HG03280 (cell line): ENCODE data around the gene PDE4D.
"Not testable (repeated sequence)": the region's sequence is repeated elsewhere in the genome, so short reads cannot be mapped to it uniquely, and the experiment has no call there.

Experiments
- ATAC-seq: cut with Tn5 transposase; IDR thresholded peaks from one replicate; pipeline ENCODE4 v1.9.1; 2021; ENCODE audit warnings: mild to moderate bottlenecking, moderate library complexity; ENCODE audit not compliant: unreplicated experiment

The PDE4D gene

DNA sequence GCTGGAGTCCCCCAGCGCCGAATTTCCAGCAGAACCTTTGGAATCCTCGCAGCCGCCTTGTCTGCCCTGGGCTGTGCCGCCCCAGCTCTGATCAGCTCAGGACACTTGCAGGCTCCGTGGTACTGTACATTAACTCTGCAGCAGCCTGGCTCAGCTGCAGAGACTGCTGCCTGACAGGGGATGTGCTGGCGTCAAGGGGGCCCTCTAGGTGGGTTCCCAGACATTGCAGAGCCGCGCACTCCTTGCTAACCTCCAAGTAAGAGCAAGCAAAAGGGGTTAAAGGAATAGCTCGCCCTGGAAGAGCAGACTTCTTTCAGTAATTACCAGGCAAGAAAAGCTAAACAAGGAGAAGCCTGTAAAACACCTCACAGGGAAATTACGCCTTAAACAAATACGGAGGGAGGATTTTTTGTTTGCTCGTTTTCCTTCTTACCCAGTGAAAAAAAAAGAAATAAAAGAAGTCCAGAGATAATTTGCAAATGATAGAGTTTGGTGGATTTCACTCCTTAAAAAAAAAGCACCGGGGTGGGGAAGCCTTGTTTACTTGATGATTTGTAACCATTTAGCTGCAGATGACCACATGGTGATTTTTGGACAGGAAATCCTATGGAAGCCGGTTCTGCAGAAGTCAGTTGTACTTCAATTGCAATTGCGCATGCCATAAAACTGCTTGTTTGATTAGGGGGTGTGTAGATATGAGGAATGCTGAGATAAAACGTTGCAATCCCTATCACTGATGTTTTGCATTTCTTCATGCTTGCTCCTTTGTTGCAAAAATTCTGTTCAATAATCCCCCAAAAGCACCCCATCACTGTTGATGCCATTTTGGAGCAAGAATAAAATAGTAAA lies 305.8 kb downstream of the PDE4D start:
- no peak for ATAC-seq

DNA sequence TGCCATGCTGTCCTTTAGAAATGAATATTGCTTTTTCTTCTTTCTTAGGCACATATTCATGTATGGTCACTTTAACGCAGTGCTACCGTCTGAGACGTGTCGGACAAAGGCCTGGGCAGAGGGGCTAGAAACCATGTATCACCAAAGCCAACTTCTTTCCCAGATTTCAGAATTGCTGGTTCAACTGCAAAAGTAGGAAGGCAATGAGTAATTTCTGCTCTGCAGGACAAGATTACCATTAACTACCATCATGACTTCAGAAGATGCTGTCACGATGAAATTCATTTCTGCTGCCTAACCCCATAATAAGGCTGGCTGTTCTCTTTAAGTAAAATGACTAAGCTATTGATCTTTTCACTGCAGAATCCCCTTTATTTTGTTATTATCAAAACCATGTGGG lies 306.7 kb downstream of the PDE4D start:
- ATAC-seq: no peak

DNA sequence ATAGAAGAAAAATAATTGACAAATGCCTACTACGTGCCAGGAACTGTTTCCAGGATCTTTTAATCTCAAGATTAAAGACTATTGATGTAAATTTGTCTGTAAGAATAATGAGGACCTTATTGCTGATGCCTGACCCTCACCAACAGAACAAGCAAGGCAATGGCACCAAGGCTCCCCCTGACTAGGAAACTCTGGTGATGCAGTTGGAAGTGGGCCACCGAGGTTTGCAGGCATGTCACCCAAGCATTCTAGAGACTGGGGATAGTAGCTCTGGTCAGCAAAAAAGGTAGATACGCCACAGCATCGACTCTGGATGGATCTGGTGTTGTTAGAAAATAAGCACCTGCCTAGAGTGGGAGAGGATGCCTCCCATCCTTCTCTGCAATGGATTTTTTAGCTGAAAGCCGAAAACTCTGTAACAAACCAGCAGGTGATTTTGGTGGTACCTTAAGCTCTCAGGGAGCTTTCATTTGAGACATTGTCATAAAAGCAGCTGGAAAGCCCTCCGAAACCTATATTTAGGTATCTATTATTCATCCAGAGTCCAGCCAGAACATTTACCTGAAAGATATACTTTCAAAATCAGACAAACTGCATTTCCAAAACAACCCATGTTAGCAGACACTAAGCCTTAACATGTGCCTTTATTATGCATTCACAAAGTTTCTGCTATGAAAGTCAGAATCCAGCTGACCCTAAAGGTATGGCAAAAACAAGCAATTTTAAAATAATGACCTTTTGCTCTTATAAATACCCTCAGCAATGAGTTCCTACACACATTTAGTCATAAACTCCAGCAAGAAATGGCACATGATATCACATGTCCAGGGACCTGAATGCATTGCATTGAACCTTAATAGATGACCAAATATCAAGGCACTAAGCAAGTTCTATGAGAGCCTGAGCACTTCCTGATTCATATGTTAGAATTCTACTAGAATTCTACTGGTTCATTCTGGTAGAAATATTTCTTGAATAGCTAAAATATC lies 308.4 kb downstream of the PDE4D start:
- no peak for ATAC-seq

DNA sequence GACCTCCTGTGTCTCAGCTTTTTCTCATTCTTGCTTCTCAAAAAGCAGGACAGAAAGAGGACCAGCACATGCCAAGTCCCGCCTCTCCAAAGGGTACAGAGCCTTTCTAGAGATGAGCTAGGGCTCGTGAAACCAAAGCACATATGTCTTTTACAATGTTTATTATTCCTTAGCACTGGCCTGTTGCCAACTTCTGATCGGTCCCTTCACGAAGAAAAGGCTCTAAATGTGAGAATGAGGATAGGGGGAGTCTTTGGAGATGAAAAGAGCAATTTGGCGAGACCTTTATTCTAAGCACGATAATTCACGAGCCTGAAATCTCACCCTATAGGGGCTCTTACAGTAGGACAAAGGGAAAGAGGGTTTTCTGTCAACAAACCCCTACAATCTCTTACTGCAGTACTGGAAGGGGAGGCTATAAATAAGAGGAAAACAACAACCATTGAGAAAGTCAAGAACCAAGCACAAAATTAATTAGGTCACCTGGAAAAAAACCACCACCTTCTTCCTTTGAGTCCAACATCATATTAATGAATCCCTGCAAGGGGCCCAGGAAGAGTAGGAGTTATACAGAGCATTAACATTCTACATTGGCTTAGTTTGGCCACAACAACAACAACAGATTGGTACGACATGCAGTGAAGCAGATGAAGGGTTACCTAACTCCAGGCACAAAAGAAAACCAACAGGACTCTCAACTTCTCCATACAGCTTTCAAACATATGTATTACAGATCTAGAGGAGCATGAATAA lies 309.5 kb downstream of the PDE4D start:
- ATAC-seq: no peak

DNA sequence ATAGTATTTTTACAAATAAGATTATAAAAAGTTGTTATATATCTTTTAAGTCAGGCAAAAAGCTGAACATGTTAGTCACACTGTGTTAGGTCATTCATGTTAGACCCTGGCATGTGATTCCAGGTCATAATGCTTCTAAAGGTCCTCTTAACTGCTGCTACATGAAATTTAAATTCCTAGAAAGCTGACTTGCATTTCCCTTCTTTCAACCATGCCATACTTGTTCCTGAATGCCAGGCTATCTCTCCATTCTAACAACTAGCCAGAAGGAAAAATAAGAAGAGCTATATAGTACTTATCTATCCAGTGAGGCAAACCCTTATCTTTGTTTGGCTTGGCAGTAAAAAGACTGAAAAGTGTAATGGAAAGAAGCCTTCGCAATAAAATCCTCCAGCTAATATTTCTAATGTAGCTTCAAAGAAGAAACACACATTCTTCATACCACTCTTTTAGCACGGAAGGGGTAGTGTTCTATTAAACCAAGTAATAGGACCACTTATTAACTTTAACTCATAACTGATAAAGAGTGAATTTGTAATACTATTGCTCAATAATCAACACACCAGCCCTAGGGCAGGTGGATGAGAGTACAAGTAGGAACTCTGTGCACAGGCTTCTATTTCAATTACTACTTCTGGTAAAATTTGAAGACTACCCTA lies 310.2 kb downstream of the PDE4D start:
- no peak for ATAC-seq

DNA sequence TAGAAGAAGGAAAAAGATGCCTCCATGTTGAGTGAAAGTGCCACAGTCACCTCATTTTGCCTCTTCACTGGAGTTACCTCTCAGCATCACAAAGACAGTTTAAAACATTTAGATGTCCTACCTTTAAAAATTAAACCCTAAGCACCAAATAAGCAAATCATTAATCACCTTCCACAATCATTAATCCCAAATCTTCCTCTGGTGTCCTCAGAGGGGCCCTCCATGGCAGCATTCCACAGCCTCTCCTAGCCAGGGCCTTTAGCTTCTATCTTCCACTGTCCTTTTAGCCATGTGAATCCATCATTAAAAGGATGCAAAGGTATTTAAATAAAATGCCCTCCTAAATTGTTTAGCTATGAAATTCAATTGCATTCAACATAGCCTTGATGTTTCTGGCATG lies 310.8 kb downstream of the PDE4D start:
- no peak for ATAC-seq

DNA sequence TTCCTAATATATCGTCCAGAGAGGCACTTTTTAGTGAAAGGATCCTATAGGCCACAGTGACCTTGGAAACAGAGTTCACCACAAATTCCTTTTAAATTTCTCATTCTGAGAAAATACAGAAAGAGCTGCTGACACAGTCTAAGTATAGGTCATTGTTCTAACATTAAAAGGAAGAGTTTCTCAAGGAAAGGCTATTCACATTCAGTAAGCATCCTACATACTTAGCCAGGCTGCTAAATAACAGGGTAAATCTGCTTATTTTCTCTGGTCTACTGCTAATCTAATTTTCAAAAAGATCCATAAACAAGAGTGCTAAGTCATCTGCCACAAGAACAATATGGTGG lies 313.7 kb downstream of the PDE4D start:
- ATAC-seq: no peak

DNA sequence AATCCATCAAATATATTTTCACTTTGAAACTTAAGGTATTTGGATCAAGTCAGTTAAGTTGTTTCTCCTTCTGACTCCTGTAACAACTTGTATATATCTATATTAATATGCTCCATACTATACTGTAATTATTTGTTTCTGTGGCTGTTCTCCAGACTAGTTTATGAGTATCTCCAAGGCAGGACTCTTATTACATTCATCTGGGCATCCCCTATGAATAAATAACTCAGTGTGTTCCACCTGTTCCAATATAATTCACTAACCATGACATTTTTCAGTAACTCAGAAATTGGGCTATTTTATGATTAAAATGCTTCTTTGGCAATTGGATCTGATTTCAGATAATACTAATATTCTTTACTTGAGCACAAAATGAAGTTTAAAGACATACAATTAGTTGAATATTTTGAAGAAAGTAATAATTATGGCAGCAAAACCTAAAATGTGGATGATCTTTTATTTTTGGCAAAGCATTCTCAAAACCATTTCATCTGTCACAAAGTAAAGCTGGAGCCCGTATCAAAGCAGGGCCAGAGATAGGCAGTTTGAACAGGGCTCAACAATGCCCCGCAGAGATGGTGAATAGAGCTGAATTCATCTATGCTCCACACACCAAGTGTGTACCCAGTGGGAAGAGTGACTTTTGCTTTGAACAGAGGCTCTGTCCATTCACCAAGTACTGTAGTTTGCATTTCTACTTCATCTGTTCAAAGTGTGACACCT lies 314.3 kb downstream of the PDE4D start:
- no peak for ATAC-seq

DNA sequence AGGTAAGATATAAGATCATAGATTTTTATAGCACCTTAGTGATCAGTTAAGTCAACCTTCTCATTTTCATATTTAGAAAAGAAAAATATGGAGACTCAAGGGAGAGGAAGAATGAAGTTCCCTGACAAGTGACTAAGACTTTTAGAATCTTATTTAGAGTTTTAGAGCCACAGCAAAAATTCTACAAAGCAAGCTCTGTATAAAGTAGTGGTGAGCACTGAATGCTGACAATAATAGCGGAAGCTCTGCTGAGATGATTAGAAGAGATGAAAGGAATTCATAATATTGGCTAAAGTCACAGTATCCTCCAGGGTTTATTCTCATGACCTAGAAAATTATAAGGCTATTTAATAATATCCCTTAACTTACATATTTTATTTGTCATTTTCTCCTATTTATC lies 316.0 kb downstream of the PDE4D start:
- no peak for ATAC-seq

DNA sequence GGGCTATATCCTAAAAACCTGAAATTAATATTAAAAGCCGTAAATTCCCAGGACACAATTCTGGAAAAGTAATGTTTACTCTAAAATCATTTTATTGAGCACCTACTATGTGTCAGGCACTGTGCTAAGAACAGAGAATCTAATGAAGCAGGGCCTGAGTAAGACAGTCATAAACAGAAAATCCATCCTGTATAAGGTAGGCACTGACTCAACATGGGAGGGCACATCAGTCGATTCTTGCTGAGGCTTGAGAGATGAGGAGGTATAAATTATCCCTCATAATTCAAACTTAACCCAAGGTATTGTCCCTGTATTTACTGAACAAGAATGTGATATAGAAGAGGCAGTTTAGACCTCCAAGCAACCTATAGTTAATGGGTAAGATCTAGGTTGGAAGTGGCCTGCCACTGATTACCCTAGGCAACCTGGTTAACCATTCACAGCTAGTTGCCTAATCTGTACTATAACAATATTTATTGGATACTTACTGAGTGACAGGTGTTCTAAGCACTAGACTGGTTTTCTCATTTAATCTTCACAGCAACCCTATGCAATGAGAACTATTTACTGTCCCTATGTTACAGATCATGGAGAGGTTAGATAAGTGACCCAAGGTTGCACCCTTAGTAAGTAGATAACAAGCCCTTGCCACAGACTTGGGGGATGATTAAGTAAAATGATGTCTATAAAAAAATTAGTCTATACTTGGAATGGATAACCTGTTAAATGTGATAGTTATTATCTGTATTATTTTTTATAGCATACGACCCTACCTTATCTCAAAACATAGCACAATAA lies 317.7 kb downstream of the PDE4D start:
- no peak for ATAC-seq

DNA sequence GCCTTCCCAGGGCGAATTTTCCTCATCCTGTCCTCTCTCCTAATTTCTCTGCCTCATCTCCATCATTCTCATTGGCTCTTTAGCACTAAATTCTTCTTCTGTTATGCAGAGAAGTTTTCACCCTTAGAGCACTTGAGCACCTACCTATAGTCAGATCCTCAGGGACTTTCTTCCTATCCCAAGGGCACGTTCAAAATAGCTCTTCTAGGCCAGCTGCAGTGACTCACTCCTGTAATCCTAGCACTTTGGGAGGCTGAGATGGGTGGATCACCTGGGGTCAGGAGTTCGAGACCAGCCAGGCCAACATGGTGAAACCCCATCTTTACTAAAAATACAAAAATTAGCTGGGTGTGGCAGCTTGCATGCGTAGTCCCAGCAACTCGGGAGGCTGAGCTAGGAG lies 320.0 kb downstream of the PDE4D start:
- not testable (repeated sequence) for ATAC-seq

DNA sequence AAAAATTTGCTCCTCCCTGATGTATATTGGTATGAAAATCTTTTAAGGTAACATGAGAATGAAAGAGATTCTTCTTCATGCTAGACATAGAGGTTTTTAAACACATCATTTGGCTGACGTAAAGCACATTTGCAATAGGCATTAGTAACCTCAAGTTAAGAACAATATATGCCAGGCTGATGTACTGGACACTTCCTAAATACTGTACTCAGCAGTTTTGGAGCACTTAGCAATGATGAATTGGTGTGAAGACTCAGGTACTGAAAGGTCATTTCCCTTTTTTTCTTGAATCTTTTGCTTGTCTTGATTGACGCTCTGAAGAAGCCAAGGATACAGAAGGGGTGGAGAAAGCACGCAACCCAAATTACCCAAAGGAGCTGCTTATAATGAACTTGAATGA lies 322.5 kb downstream of the PDE4D start:
- no peak for ATAC-seq

DNA sequence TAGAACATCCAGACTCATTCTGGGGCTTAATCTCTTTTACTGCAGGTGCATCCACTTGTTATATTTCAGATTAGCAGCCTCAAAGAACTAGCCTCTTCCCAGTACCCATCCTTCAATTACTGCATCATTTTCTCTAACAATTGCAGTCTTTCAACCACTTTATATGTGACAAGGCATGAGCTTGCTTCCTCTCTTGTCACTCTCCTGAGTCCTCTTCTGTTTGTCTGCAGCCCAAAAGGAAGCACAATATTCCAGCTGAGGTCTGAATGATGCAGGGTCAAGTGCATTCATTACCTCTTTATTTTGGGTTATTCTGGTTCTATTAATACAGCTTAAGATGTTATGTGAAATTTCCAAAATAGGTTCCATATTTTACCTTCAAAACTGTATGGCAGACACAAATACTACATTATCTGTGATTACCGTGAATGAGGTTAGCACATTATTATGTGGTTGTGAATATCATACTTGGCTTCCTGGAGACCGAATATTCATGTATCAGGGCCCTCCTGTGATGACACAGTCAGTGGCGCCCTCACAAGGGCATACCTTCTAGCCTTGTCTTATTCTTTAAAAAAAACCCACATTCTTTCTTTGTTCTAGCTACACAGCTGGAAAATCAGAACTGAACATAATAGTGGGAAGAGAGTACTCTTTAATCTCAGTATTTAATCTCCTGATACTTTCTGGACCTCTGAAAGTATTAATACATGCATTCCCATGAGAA lies 323.8 kb downstream of the PDE4D start:
- no peak for ATAC-seq

DNA sequence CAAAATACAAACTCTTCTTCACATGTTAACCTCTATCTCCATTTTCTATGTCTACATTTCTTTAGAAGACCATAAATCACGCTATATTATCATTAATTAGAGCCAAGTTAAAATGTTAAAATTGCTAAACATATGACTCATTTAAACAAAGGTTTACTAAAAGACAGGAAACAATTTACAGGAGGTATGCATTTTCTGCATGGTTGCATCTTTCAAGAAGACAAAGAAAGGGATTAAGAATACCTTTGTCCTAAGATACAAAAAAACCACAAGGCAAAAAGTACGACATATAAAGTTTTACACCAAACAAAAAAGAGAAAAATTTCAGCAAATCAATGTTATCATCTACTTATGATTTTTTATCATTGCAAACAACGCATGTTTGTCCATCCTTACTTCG lies 324.4 kb downstream of the PDE4D start:
- no peak for ATAC-seq

DNA sequence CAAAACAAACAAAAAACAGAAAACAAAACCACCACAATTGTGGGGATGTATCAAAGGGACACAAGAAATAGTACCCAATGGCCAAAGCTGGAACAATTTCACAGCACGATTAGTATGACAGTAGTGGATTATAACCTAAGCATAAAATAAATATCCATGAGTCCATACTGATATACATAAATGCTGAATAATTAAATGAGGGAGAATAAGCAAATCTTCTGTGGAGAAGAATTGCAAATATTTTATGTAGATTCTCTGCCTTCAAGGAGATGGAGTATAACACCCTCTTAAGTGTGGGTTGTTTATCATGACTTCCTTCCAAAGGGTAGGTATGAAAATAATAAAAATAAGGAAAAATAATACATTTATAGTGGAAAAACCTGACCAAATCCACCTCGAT lies 325.4 kb downstream of the PDE4D start:
- no peak for ATAC-seq

DNA sequence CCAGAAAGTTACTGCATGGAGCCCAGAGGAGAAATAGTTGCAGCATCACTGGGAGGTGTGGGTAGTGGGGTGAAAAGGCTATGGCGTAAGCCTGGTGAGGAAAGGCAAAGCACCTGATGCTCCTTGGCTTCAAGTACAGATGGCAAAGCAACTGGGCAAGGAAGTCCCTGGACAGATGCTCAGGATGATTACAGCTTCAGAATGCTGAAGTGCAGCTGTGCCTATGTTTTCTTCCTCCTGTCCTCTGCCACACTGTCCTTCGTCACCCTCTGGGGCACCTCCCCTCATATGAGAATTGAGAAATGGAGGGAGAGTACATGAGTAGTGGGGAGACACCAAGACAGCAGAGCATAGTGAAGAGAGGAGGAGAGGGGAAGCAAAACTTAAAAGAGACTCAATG lies 328.0 kb downstream of the PDE4D start:
- no peak for ATAC-seq

DNA sequence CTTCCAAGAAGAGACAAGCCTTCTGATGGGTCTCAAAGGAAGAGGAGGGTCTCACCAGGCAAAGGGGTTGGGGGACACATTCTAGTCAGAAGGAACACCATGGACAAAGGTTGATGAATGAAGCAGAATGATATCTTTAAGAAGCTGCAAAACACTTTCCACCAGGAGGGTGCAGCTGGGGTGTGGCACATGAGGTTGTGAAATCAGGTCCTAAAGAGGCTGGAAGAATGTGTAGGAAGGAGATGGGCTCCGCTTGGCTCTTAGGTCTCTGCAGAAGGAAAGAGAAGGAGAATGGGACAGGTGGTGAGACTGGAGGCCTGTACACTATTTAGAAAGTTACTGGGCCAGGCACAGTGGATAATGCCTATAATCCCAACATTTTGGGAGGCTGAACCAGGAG lies 328.6 kb downstream of the PDE4D start:
- no peak for ATAC-seq

DNA sequence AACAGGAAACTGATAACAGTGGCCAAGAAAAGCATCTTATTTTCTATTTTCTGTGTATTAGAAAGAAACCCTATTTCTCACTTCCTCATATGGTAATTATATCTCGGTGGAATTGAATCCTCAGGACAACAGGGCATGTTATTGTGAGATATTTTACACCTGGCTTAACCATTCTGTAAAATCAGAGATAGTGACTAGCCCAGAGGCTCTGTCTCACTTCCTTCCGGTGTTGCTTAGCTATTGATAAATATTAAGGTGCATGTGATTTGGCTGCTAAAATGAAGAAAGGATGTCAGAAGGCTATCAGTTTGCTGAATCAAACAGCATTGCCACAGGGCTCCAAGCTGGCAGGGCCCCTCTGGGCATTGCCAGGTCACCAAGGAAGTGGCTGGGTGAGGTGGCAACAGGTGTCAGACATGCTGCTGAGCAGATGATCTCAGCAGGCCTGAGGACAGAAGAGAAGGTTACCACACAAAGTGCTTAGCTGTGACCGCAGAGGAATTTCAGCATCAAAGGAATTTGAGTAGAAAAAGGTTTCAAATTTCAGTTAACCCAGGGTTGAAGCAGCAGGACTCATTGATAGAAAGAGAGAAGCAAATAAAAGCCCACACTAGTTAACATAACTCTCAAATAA lies 330.7 kb downstream of the PDE4D start:
- ATAC-seq: peak; percentile 95
